ENCODE results near the gene SPATA16. TPM values are rescaled to one million over a fixed set of nuclear protein-coding genes. Genes with fewer than 3 reads are reported as not detected.

Gene SPATA16
- total RNA-seq, 2 donors from 2014 or later: not detected

GRCh38 chr3:172915911-172916514 is 225.0 kb downstream of the SPATA16 start:
- H3K36me3 ChIP-seq: no peaks in the 10 kb centered on the region
- TF ChIP-seq CTCF (IDR thresholded peaks at IDR 0.05): no peak
- no peak for DNase-seq (ENCODE audit: low spot score)

GRCh38 chr3:172914854-172915253 is 226.2 kb downstream of the SPATA16 start:
- DNase-seq (ENCODE audit: low spot score): no peak
- Histone ChIP-seq H3K4me3 (no peak overlapping the region), H3K9me3 (no peaks in the 10 kb centered on the region), H3K4me1 (no peaks in the 10 kb centered on the region), H3K36me3 (no peaks in the 10 kb centered on the region), H3K27me3 (no peaks in the 10 kb centered on the region), H3K27ac (no peak overlapping the region)
- TF ChIP-seq CTCF (IDR thresholded peaks at IDR 0.05): no peak

More at GRCh38 chr3:172915911-172916514, 225.0 kb downstream of the SPATA16 start:
- Histone ChIP-seq H3K9me3 (no peaks in the 10 kb centered on the region), H3K4me3 (no peak overlapping the region), H3K4me1 (no peaks in the 10 kb centered on the region), H3K27ac (no peak overlapping the region), H3K27me3 (no peaks in the 10 kb centered on the region)

GRCh38 chr3:172913911-172914655 is 227.0 kb downstream of the SPATA16 start:
- no peak for TF ChIP-seq CTCF (IDR thresholded peaks at IDR 0.05)

GRCh38 chr3:172911142-172911541 is 229.9 kb downstream of the SPATA16 start:
- TF ChIP-seq CTCF (IDR thresholded peaks at IDR 0.05): no peak
- Histone ChIP-seq H3K27me3 (no peaks in the 10 kb centered on the region), H3K27ac (no peak overlapping the region), H3K4me1 (no peaks in the 10 kb centered on the region), H3K36me3 (no peaks in the 10 kb centered on the region), H3K4me3 (no peak overlapping the region), H3K9me3 (no peaks in the 10 kb centered on the region)
- no peak for DNase-seq (ENCODE audit: low spot score)

More at GRCh38 chr3:172913911-172914655, 227.0 kb downstream of the SPATA16 start:
- no peaks in the 10 kb centered on the region for H3K27me3 ChIP-seq
- H3K36me3 ChIP-seq: no peaks in the 10 kb centered on the region
- no peak overlapping the region for H3K27ac ChIP-seq
- H3K4me3 ChIP-seq: no peak overlapping the region
- H3K9me3 ChIP-seq: no peaks in the 10 kb centered on the region
- DNase-seq (ENCODE audit: low spot score): no peak
- H3K4me1 ChIP-seq: no peaks in the 10 kb centered on the region

GRCh38 chr3:172908771-172909270 is 232.2 kb downstream of the SPATA16 start:
- H3K4me3 ChIP-seq: no peak overlapping the region
- no peaks in the 10 kb centered on the region for H3K9me3 ChIP-seq
- H3K27ac ChIP-seq: no peak overlapping the region
- no peak for DNase-seq (ENCODE audit: low spot score)
- H3K4me1 ChIP-seq: no peaks in the 10 kb centered on the region
- H3K36me3 ChIP-seq: no peaks in the 10 kb centered on the region
- TF ChIP-seq CTCF (IDR thresholded peaks at IDR 0.05): no peak
- H3K27me3 ChIP-seq: no peaks in the 10 kb centered on the region

Measured in right atrium auricular region (tissue), 2 donors.